Measurements from ENCODE around the gene ALDH1A1. TPM values are rescaled to one million over a fixed set of nuclear protein-coding genes. Genes with fewer than 3 reads are reported as not detected.

ALDH1A1 gene
- total and polyA plus RNA-seq, 3 donors from 2014 or later, result 307 to 474 (median 337) TPM

DNA sequence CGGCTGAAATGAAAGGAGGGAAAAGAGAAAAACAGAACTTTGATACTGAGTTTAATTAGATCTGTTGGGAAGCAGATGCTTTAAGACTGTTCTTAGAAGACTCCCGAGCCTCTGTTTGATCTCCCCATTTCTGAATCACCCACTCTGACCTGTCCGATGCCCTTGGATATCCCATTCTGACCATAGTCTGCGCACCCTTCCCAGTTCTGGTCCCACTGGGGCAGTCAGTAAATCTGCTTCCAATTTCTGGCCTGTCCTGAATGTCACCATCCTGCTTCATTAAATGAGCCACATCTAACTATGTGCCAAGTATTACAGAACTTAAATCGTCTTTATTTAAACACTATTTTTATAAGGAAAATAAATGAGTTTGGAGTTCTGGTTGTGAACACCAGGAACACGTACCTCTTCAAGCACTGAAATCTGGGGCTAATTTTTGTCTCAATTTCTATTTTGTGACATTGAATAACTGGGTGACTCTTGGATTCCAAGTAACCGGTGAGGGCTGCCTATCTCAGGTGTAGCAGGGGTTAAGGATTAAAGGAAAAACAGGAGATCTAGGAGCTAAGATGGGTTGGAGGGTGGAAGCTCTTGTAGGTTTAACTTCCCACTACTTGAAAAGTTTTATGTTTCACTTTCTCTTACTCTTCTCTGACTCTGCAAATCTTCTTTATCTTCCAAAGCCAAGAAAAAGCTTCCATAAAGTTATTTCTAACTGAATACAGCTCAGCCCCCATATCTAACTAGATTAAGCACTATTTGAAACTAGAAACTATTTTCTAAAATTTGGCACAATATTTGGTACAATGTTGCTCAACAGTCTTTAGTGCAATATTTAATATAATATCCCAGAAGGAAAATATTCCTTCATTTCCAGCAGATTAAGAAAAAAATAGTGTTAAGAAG, 40.1 kb downstream of the ALDH1A1 start:
- H3K9me3 ChIP-seq, result no peaks in the 10 kb centered on the region
- no peaks in the 10 kb centered on the region for H3K36me3 ChIP-seq (ENCODE audit: low read depth, missing control alignments)
- H3K4me1 ChIP-seq, result peaks cover 22% of the 10 kb centered on the region
- H3K27me3 ChIP-seq, result no peaks in the 10 kb centered on the region
- peak overlapping the region; percentile 81 to 88 for H3K27ac ChIP-seq
- TF ChIP-seq CTCF (IDR thresholded peaks at IDR 0.05), result no peak
- no peak for TF ChIP-seq POLR2A (IDR thresholded peaks at IDR 0.05)
- DNase-seq, result no peak
- 58 to 59% methylated on average over 7 of the region's 7 CpGs for WGBS, 2 donors
- intact Hi-C loops (cut with DNase I; ENCODE audit: low total_unique reads), result no loop called here
- H3K4me3 ChIP-seq, result no peak overlapping the region

- peaks cover 22% of the 10 kb centered on the region for H3K4me1 ChIP-seq
- peak; percentile 90 for DNase-seq
- intact Hi-C loops (cut with DNase I; ENCODE audit: low total_unique reads), result no loop called here
- no peaks in the 10 kb centered on the region for H3K27me3 ChIP-seq
- H3K4me3 ChIP-seq, result no peak overlapping the region
- WGBS, 2 donors, result 29 to 31% methylated on average over 2 of the region's 2 CpGs
- no peaks in the 10 kb centered on the region for H3K9me3 ChIP-seq
- H3K36me3 ChIP-seq (ENCODE audit: low read depth, missing control alignments), result no peaks in the 10 kb centered on the region
- TF ChIP-seq POLR2A (IDR thresholded peaks at IDR 0.05), result no peak
- TF ChIP-seq CTCF (IDR thresholded peaks at IDR 0.05), result no peak
- H3K27ac ChIP-seq, result peak overlapping the region; percentile 81 to 88
Measured at GRCh38 chr9:72911816-72912215, 41.0 kb downstream of the ALDH1A1 start.

DNA sequence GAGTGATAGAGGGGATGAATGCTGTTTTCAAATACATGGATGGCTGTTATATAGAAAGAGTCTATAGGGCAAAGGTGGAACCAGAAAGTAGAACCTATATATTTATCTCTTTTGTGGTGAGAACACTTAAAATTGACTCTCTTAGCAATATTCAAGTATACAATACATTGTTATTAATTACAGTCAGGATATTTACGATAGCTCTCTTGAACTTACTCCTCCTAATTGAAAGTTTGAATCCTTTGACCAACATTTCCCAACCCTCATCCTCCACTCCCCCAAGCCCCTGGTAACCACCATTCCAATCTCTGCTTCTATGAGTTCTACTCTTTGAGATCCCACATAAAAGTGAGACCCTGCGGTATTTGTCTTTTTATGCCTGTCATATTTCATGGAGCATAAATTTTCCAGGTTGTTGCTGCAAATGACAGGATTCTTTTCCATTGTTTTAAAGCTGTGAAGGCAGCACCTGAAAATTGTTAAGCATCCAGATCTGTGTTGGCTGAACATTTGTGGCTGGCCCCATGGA, 41.5 kb downstream of the ALDH1A1 start:
- H3K9me3 ChIP-seq, result no peaks in the 10 kb centered on the region
- intact Hi-C loops (cut with DNase I; ENCODE audit: low total_unique reads), result no loop called here
- peak overlapping the region; percentile 81 to 88 for H3K27ac ChIP-seq
- peaks cover 22% of the 10 kb centered on the region for H3K4me1 ChIP-seq
- no peaks in the 10 kb centered on the region for H3K27me3 ChIP-seq
- no peaks in the 10 kb centered on the region for H3K36me3 ChIP-seq (ENCODE audit: low read depth, missing control alignments)
- no peak for DNase-seq
- H3K4me3 ChIP-seq, result no peak overlapping the region
- WGBS, 2 donors, result 72 to 80% methylated on average over 2 of the region's 2 CpGs
- TF ChIP-seq CTCF (IDR thresholded peaks at IDR 0.05) (no peak), POLR2A (IDR thresholded peaks at IDR 0.05) (no peak)

GRCh38 chr9:72909428-72909827, 43.4 kb downstream of the ALDH1A1 start:
- Histone ChIP-seq H3K36me3 (ENCODE audit: low read depth, missing control alignments) (no peaks in the 10 kb centered on the region), H3K27me3 (no peaks in the 10 kb centered on the region), H3K4me3 (no peak overlapping the region), H3K4me1 (peaks cover 28% of the 10 kb centered on the region), H3K27ac (peak overlapping the region; percentile 41 to 64), H3K9me3 (no peaks in the 10 kb centered on the region)
- intact Hi-C loops (cut with DNase I; ENCODE audit: low total_unique reads), result no loop called here
- TF ChIP-seq POLR2A (IDR thresholded peaks at IDR 0.05) (no peak), CTCF (IDR thresholded peaks at IDR 0.05) (no peak)
- DNase-seq, result no peak
- WGBS, 2 donors, result 87 to 90% methylated on average over 3 of the region's 3 CpGs
